HL-60/S4 (cell line): ENCODE measurements around the gene ZBTB39.
"Not testable (repeated sequence)": the region's sequence is repeated elsewhere in the genome, so short reads cannot be mapped to it uniquely, and the experiment has no call there.

Experiments
- in situ Hi-C: fragments of 300-500 bp; cut with MboI; formaldehyde crosslinking; loops from 2 replicates; pipeline ENCODE4 v1.14.3; 2022; ENCODE audit warnings: low sequenced_read_pairs

ZBTB39 gene, protein sequence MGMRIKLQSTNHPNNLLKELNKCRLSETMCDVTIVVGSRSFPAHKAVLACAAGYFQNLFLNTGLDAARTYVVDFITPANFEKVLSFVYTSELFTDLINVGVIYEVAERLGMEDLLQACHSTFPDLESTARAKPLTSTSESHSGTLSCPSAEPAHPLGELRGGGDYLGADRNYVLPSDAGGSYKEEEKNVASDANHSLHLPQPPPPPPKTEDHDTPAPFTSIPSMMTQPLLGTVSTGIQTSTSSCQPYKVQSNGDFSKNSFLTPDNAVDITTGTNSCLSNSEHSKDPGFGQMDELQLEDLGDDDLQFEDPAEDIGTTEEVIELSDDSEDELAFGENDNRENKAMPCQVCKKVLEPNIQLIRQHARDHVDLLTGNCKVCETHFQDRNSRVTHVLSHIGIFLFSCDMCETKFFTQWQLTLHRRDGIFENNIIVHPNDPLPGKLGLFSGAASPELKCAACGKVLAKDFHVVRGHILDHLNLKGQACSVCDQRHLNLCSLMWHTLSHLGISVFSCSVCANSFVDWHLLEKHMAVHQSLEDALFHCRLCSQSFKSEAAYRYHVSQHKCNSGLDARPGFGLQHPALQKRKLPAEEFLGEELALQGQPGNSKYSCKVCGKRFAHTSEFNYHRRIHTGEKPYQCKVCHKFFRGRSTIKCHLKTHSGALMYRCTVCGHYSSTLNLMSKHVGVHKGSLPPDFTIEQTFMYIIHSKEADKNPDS

DNA sequence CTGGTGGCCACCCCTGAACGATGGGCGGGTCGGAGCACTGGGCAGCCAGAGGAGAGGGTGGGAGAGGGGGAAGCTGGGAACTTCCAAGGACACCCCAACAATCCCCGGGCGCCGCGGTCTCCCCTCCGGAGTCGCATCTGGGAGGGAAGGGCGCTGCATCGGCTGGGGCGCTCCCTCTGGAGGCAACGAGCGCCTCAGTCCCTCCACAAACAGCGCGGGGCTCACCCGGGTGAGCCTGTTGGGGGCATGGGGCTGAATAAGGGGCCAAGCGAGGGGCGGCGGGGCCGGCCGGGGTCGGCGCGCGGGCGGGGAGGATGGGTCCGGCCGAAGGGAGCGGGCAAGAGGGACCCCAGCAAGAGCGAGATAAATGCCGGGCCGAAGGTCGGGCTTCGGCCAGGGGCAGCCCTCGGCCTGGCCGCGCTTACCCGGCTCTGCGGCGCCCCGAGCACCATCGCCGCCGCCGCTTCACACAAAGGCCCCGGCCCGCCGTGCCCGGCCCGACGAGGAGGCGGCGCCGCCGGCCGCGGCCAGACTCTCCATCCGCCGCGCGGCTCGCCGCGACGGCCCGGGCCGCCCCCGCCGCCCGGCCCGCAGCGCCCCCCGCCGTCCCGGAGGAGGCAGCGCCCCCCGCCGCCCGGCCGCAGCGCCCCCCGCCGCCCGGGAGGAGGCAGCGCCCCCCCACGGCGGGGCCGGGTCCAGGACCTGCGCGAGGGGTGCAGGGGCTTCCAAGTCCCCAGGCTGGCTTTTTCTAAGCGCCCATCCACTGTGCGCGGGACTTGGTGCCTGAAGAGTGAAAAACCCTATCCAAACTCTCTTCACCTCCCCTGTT is at the start of gene ZBTB39:
ZBTB39 (minus strand) TSS at position 567 of the 829 bp plus-strand sequence. CDS start 1,629 bp downstream, outside the sequence.
- in situ Hi-C loops = loop anchor here (10.0 to 25.0 kb wide), 2 partner anchors 169 to 494 kb away; partner anchors contain the start of gene RBMS2

GRCh38 chr12:57055824-57056223 is 49.5 kb upstream of the ZBTB39 start:
- in situ Hi-C loops = no loop called here

- in situ Hi-C loops = not testable (repeated sequence)
Measured at GRCh38 chr12:57053901-57054300, 47.6 kb upstream of the ZBTB39 start.

GRCh38 chr12:57053146-57053545 is 46.8 kb upstream of the ZBTB39 start:
- in situ Hi-C loops = not testable (repeated sequence)

DNA sequence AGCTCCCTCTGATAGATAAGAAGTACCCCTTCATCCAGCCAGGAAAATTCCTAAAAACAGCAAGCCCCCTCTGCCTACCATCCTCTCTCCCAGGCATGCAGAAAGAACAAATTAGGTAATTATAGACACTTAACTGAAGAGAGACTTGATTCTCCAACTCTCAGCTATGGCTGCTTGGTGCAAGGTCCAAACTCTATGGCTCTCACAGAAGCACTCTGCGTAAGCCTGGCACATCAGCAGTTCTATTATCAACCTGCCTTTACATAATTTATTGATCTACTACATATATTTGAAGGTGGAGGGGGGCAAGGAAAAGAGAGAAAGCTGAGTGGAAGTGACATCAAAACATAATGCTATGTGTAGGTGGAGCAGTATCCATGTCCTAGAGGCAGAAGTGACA is 44.7 kb upstream of the ZBTB39 start:
- in situ Hi-C loops = no loop called here

DNA sequence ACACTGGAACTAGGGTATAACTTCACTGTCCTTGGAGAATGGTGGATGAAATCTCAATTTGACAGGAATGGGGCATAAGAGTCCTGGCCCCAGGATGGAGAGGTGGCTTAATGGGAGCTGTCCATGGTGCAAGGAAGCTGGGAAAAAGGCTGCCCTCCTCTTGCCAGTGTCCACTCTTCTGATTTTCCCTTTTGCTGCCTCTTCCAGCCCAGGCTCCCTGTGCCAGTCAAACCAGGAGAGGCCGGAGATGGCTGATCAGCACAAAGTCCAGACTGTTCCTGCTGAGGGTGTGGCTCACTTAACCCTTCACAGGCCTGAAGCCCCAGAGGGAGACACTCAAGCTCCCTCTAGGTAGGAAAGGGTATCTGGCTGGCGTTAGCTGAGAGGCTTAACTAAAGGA is 43.5 kb upstream of the ZBTB39 start, which contains the start of gene MYO1A:
MYO1A (minus strand) TSS at position 240 of the 400 bp plus-strand sequence. CDS start 1,806 bp downstream, outside the sequence.
- in situ Hi-C loops = no loop called here

DNA sequence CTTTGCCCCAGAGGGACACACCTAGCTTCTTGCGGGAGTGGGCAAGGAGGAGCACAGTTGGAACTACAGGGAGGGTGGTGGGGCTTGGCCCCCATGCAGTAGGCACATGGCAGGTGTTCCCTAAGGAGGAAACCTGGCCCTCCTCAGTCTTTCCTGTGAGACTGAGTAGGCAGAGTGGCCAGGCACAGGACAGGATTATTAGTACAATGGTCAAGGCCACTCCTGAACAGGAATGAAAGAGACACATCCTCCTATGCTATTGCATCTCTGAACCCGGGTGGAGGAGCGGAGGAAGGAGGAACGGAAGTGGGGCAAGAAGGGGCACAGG is 42.7 kb upstream of the ZBTB39 start:
- in situ Hi-C loops = no loop called here

- in situ Hi-C loops = no loop called here
Measured at GRCh38 chr12:57048423-57049118, 42.2 kb upstream of the ZBTB39 start.

- in situ Hi-C loops = no loop called here
Measured at GRCh38 chr12:57047981-57048380, 41.6 kb upstream of the ZBTB39 start.

GRCh38 chr12:57046947-57047890 is 40.9 kb upstream of the ZBTB39 start:
- in situ Hi-C loops = no loop called here

DNA sequence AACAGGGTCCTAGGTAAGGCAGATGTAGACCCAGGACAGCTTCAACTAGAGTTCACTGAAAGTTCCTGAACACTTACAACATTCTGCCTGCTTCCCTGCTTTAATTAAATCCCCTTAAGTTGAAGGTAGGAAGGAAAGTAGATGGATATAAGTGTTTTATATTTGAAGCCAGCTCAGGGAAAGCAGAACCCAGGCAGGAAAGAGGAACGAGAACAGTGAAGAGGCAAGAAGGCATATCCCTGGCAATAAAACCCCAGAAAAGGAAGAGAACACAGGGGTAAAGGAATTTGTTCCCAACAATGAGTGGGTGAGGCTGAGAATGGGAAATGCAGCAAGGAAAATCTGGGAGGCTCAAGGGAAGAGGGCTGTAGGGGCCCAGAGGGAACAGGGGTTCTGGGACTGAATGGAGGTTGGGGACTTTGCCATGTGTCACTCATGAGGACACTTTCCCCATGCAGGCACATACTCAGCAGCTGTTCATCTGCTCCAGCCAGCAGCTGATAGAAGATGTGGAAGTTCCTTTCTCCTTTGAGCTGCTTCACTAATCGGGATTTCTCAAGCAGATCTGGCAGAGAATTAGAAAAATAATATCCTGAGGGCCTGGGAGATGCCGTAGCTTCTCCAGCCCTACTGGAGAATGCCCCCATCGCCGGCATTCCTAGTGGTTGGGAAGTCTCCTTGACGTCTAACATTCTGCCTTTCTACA is 39.9 kb upstream of the ZBTB39 start:
- in situ Hi-C loops = no loop called here

- in situ Hi-C loops = no loop called here
Measured at GRCh38 chr12:57044889-57045288, 38.5 kb upstream of the ZBTB39 start.

DNA sequence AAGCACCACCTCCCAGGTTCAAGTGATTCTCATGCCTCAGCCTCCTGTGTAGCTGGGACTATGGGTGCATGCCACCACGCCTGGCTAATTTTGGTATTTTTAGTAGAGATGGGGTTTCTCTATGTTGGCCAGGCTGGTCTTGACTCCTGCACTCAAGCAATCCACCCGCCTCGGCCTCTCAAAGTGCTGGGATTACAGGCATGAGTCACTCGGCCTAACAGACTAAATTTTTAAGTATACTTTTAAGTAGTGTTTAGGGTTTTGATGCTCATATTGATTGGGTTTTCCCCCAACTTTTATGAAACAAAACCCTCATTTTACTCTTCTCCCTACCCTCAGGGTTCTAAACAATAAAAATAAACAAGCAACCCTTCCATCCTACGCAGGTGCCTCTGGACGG is 38.1 kb upstream of the ZBTB39 start:
- in situ Hi-C loops = no loop called here

- in situ Hi-C loops = no loop called here
Measured at GRCh38 chr12:57042695-57043094, 36.3 kb upstream of the ZBTB39 start.

DNA sequence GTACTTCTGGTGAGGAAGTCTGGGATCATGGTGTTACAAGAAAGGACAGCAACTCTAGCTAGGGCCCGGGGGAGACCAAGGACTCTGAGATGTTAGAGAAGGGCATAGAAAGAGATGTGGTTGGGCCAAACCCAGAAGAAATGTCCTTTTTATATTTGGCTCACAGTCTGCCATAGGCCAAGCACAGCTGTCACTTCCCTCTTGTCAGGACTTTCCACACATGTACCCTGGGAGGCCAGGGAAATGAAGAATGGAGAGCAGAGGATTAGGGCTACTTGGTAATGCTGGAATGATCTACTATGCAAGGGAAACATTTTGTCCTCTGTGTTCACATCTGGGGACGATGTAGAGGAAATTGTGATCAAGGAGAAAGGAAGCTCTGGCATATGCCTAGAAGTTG is 34.4 kb upstream of the ZBTB39 start:
- in situ Hi-C loops = no loop called here

DNA sequence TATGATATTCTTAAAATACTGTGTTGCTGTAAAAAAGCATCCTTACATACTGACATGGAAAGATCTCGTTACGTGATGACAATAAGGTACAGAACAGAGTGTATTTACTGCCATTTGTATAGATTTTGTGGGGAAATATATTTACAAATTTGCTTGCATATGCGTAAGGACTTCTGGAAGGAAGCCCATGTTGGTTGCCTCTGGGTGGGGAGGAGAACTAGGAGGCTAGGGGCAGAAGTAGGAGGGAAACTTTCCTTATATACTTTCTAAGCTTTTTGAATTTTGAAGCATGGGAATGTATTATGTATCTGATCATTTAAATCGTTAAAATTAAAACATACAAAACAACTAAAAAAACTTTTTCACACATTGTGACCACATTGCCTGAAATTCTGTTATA is 33.9 kb upstream of the ZBTB39 start:
- in situ Hi-C loops = no loop called here

DNA sequence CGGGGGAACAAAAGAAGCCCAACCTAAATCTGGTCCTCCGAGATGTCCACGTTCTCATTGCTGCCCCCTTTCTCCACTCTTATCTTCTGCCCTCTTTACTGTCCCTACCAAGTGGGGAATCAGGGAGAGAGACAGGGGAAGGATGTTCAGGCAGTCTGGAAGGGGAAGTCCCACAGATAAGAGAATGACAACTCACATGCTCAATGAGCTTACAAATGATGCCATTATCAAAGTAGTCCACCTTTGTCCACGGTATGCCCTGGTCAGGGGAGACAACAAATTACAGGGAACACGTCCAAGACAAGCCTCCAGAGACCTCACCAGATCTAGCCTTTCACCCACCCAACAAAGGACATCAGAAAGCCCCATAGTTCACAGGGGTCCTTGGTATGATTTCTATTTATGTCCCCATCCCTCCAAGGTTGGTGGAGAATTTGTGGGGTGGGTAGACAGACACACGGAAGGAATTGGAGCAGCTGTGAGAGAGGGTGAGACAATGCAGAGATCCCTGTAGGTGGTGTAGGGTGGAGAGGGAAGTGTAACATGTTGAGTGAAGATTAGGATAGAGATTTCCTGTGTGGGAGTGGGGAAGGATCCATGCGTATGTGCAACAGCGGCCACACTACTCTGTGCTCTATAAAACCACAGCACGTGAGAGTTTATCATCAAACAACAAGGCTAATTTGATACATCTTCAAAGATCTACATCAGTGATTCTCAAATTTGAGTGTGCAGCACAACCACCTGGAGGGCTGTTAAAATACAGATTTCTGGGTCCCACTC is 32.9 kb upstream of the ZBTB39 start:
- in situ Hi-C loops = no loop called here

DNA sequence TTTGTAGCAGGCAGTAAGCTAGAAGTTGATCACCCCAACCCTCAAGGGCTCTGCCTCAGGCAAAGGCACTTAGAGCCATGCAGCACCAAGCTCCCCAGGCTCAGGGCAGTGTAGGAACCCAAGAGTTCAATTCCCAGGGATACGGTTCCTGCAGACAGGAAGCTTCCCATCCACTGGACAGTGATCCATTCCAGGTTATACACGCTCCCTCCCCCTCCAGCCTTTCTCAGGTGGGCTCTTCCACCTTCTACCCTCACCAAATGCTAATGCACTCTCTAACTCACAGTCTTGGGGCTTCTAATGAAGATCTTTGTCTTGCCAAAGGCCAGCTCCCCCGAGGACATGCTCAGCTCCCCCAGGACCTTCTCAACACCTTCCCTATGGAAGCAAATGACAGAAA is 30.9 kb upstream of the ZBTB39 start:
- in situ Hi-C loops = no loop called here
